Measurements from ENCODE around the gene TMEM43. TPM values are rescaled to one million over a fixed set of nuclear protein-coding genes. Genes with fewer than 3 reads are reported as not detected.

TMEM43 gene
- total and polyA plus RNA-seq, 2 of the 8 experiments (the other 6 are each of a cell fraction or from before 2014, with no cell fraction given), result 27.0 to 33.7 TPM

GRCh38 chr3:14159426-14159825 is 34.6 kb downstream of the TMEM43 start:
- no peak overlapping the region for H4K8ac ChIP-seq (ENCODE audit: extremely low read depth, insufficient read depth, low read length)
- H2BK20ac ChIP-seq (ENCODE audit: low read length), result no peak overlapping the region
- POLR2A ChIA-PET (ENCODE audit: partially characterized antibody), result interaction anchor here (1.4 kb wide), 1 partner anchor 35 kb away, joined by 3 read pairs; the partner anchor contains the start of genes CHCHD4 and TMEM43
- H3K79me1 ChIP-seq (ENCODE audit: low read depth, low read length), result no peaks in the 10 kb centered on the region
- no peak overlapping the region for H3K56ac ChIP-seq (replicated peaks; ENCODE audit: insufficient read length, low read depth, low read length)
- H3K23ac ChIP-seq (ENCODE audit: insufficient read length), result no peak overlapping the region
- H3K27me3 ChIP-seq (replicated peaks in 1 of 4; ENCODE audit: control insufficient read depth in 3 of 4, extremely low read depth in 1 of 4, insufficient read depth in 3 of 4, low read length in 3 of 4), result no peaks in the 10 kb centered on the region
- FAIRE-seq (no peak), DNase-seq (ENCODE audit: low read depth in 1 of 2, low spot score in 2 of 2) (no peak)
- no peak overlapping the region for H2AFZ ChIP-seq (ENCODE audit: low read length)
- H2BK120ac ChIP-seq (replicated peaks; ENCODE audit: low read depth, low read length), result no peak overlapping the region
- H2BK15ac ChIP-seq (ENCODE audit: low read length), result no peak overlapping the region
- no peaks in the 10 kb centered on the region for H3K79me2 ChIP-seq (ENCODE audit: control insufficient read depth in 1 of 2, insufficient read depth in 2 of 2, low read length in 2 of 2)
- H4K5ac ChIP-seq (ENCODE audit: insufficient read length, low read depth, low read length), result no peak overlapping the region
- H3K9ac ChIP-seq (replicated peaks in 1 of 4; ENCODE audit: extremely low read depth in 1 of 4, low read depth in 3 of 4, low read length in 3 of 4), result no peak overlapping the region
- no peak overlapping the region for H3K4me3 ChIP-seq (ENCODE audit: extremely low read depth in 1 of 4, insufficient read depth in 2 of 4, low read depth in 3 of 4, low read length in 4 of 4)
- H2AK5ac ChIP-seq (ENCODE audit: low read depth, low read length), result no peak overlapping the region
- H3K14ac ChIP-seq (ENCODE audit: insufficient read length), result no peak overlapping the region
- CTCF ChIA-PET (ENCODE audit: partially characterized antibody), result interaction anchor here (1.0 kb wide), 2 partner anchors 11 to 14 kb away, joined by 5 read pairs; no protein-coding TSS in a partner anchor
- H4K20me1 ChIP-seq (replicated peaks in 1 of 2; ENCODE audit: control insufficient read depth in 1 of 2, insufficient read depth in 2 of 2, low read length in 2 of 2), result peaks cover 0 to 2% of the 10 kb centered on the region in 2 experiments
- H3K18ac ChIP-seq (ENCODE audit: extremely low read depth, low read length), result no peak overlapping the region
- no peaks in the 10 kb centered on the region for H3K4me1 ChIP-seq (replicated peaks in 1 of 4; ENCODE audit: control insufficient read depth in 3 of 4, insufficient read depth in 4 of 4, low read length in 3 of 4)
- 93% methylated on average over 8 of the region's 8 CpGs; no CpG with 5 or more reads in 1 of the 2 experiments for WGBS, 2 experiments (ENCODE audit: extremely low coverage in 1 of 2, insufficient coverage in 1 of 2, insufficient read length in 1 of 2, insufficient replicate concordance in 2 of 2, low coverage in 1 of 2, low lambda C conversion rate in 2 of 2, missing lambda C conversion rate in 1 of 2)
- no peak overlapping the region for H3K27ac ChIP-seq (ENCODE audit: low read depth, low read length)
- H3K9me3 ChIP-seq (ENCODE audit: insufficient read depth in 2 of 2, low read depth in 1 of 2, low read length in 1 of 2), result no peaks in the 10 kb centered on the region
- no peak overlapping the region for H2BK5ac ChIP-seq (ENCODE audit: low read depth, low read length)
- H3K36me3 ChIP-seq (ENCODE audit: control insufficient read depth in 2 of 4, insufficient read depth in 4 of 4, low read length in 3 of 4), result peaks cover 21 to 68% (median 44%) of the 10 kb centered on the region in 4 experiments
- H2BK12ac ChIP-seq (ENCODE audit: low read depth, low read length), result no peak overlapping the region
- no peak overlapping the region for H3K4ac ChIP-seq (replicated peaks; ENCODE audit: insufficient read length, low read depth, low read length)
- no peaks in the 10 kb centered on the region; the same call in 1 of the 2 replicates for H3K23me2 ChIP-seq (ENCODE audit: low read depth, low read length)
- H4K91ac ChIP-seq (replicated peaks; ENCODE audit: insufficient read length, low read length), result no peak overlapping the region
- no peak overlapping the region for H3K4me2 ChIP-seq (ENCODE audit: insufficient read depth in 1 of 2, low read depth in 2 of 2, low read length in 2 of 2)
- TF ChIP-seq RFX5 (IDR thresholded peaks at IDR 0.05; ENCODE audit: borderline replicate concordance, low read depth, low read length) (no peak), SAP30 (IDR thresholded peaks at IDR 0.05; ENCODE audit: insufficient read depth, insufficient replicate concordance, low read length) (no peak), CTBP2 (IDR thresholded peaks at IDR 0.05; ENCODE audit: borderline replicate concordance, insufficient read depth, insufficient read length, low read length) (no peak), EP300 (IDR thresholded peaks at IDR 0.05; ENCODE audit: borderline replicate concordance in 1 of 2, low read depth in 2 of 2, low read length in 2 of 2) (no peak), EZH2 (IDR thresholded peaks at IDR 0.05; ENCODE audit: low read depth, low read length, severe bottlenecking) (no peak), KDM4A (IDR thresholded peaks at IDR 0.05; ENCODE audit: low read depth, low read length, severe bottlenecking) (no peak), POLR2AphosphoS5 (IDR thresholded peaks at IDR 0.05; ENCODE audit: low read depth, low read length) (no peak), CTCF (IDR thresholded peaks at IDR 0.05; ENCODE audit: control extremely low read depth in 1 of 3, insufficient read depth in 1 of 3, low read depth in 1 of 3, low read length in 3 of 3) (no peak), BCL11A (IDR thresholded peaks at IDR 0.05; ENCODE audit: low read depth in 2 of 2, low read length in 2 of 2) (no peak), RNF2 (IDR thresholded peaks at IDR 0.05; ENCODE audit: borderline replicate concordance, low read depth, low read length, missing control alignments, poor library complexity, severe bottlenecking) (no peak)
